Sigmoid colon (tissue), 7 donors: ENCODE measurements around the gene GPC1. TPM values are rescaled to one million over a fixed set of nuclear protein-coding genes. Genes with fewer than 3 reads are reported as not detected.

Source experiments
- DNase-seq: peaks from one replicate; pipeline ENCODE4 v3.0.0-alpha.2; 2019
- H3K27ac ChIP-seq, 4 donors: fragments of 200-600 bp; sonication (generic); one replicate each; pipeline ENCODE4 v1.5.1; 2016 to 2019; ENCODE audit warnings: mild to moderate bottlenecking in 1 of 4
- H3K27me3 ChIP-seq, 3 donors: fragments of 200-600 bp; sonication (generic); one replicate each; pipeline ENCODE4 v1.5.1; 2019; ENCODE audit warnings: mild to moderate bottlenecking in 1 of 3
- H3K36me3 ChIP-seq, 4 donors: fragments of 200-600 bp; sonication (generic); one replicate each; pipeline ENCODE4 v1.5.1; 2016 to 2019
- H3K4me1 ChIP-seq, 4 donors: fragments of 200-600 bp; sonication (generic); one replicate each; pipeline ENCODE4 v1.5.1; 2017 to 2019
- H3K4me3 ChIP-seq, 4 donors: fragments of 200-600 bp; sonication (generic); one replicate each; pipeline ENCODE4 v1.5.1; 2017 to 2019; ENCODE audit warnings: mild to moderate bottlenecking in 2 of 4, moderate library complexity in 1 of 4
- H3K9me3 ChIP-seq, 4 donors: fragments of 200-600 bp in 3 of 4; sonication (generic) in 3 of 4; one replicate each; pipeline versions ENCODE4 v1.5.1 to v1.6.1; 2013 to 2019
- EP300 ChIP-seq, 4 donors: sonication (generic); formaldehyde crosslinking; IDR thresholded peaks; one replicate each; pipeline ENCODE4 v1.6.1; 2017; ENCODE audit warnings: antibody characterized with exemption in 4 of 4
- POLR2A ChIP-seq, 2 donors: fragments of 450-650 bp; IDR thresholded peaks; one replicate each; pipeline ENCODE4 v1.6.1; 2016; ENCODE audit warnings: antibody characterized with exemption in 2 of 2, mild to moderate bottlenecking in 2 of 2, moderate library complexity in 2 of 2
- POLR2AphosphoS5 ChIP-seq, 4 donors: sonication (generic); formaldehyde crosslinking; IDR thresholded peaks; one replicate each; pipeline ENCODE4 v1.6.1; 2017; ENCODE audit warnings: antibody characterized with exemption in 4 of 4
- WGBS, 2 donors: extraction: QIAGEN DNeasy Blood & Tissue Kit; methylation state at CpG; one replicate each; pipeline ENCODE4 v1.1.7; 2013; 5-methylcytosine and 5-hydroxymethylcytosine counted together
- intact Hi-C: fragments of 100-400 bp; cut with DNase I; formaldehyde crosslinking; loops from one replicate; pipeline ENCODE4 v1.15.1; 2023
- polyA plus RNA-seq, 3 donors: library from polyadenylated mRNA; stranded (reverse); fragments of 200-250 nt; gene quantifications; one replicate each; pipeline ENCODE4 v1.2.3, GENCODE V29; 2013
- total RNA-seq, 4 donors: library from RNA; depleted of rRNA; stranded (reverse); fragments of >200 nt; gene quantifications; one replicate each; pipeline ENCODE4 v1.1.0, GENCODE V29; 2016
- TF ChIP-seq, protein P1 (sequence below), 4 experiments: fragments of 450-650 bp in 3 of 4; fragments of 200-600 bp in 1 of 4; IDR thresholded peaks; one replicate each; pipeline ENCODE4 v1.5.1; 2016 to 2019; ENCODE audit warnings: antibody characterized with exemption in 4 of 4, mild to moderate bottlenecking in 3 of 4, moderate library complexity in 2 of 4
- donor health status: healthy with polysubstance abuse.
- donor health status: Bipolar disorder and iron deficiency.
- donor health status: healthy.

Gene GPC1
- total and polyA plus RNA-seq, 7 donors: 3.0 to 30.7 (median 15.8) TPM

DNA sequence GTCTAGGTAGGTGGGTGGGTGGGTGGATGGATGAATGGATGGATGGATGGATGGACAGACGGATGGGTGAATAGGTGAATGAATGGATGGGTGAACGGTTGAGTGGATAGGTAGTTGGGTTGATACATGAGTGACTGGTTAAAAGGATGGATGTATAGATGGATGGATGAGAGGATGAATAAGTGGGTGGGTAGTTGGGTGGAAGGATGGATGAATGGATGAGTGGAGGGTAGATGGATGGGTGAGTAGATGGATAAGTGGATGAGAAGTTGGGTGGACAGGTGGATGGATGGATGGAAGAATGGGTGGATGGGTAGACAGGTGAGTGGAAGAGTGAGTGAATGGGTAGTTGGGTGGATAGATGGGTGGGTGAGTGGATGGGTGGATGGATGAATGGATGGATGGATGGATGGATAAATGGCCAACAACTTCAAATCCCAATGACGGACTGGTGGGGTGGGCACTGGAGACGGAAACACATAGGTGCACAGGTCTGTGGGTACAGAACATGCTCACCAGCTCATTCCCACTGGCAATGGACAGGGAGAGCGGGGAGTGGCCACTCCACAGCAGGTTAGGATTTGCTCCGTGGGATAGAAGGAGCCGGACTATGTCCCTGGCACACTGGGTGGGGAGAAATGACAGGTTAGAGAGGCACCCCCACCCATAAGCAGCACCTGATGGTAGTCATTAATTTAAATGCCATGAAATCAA is 73.5 kb downstream of the GPC1 start:
- no peak overlapping the region for H3K4me3 ChIP-seq
- 97% methylated on average over 7 of the region's 7 CpGs for WGBS, 2 donors
- H3K27ac ChIP-seq: no peak overlapping the region
- intact Hi-C loops: no loop called here
- no peaks in the 10 kb centered on the region for H3K9me3 ChIP-seq
- no peak for DNase-seq
- no peaks in the 10 kb centered on the region for H3K27me3 ChIP-seq
- H3K36me3 ChIP-seq: peaks cover 0 to 3% (median 0%) of the 10 kb centered on the region in 4 donors
- H3K4me1 ChIP-seq: peaks cover 0 to 2% (median 0%) of the 10 kb centered on the region in 4 donors
- no peak for TF ChIP-seq EP300 (IDR thresholded peaks at IDR 0.05)
- TF ChIP-seq, protein P1, sequence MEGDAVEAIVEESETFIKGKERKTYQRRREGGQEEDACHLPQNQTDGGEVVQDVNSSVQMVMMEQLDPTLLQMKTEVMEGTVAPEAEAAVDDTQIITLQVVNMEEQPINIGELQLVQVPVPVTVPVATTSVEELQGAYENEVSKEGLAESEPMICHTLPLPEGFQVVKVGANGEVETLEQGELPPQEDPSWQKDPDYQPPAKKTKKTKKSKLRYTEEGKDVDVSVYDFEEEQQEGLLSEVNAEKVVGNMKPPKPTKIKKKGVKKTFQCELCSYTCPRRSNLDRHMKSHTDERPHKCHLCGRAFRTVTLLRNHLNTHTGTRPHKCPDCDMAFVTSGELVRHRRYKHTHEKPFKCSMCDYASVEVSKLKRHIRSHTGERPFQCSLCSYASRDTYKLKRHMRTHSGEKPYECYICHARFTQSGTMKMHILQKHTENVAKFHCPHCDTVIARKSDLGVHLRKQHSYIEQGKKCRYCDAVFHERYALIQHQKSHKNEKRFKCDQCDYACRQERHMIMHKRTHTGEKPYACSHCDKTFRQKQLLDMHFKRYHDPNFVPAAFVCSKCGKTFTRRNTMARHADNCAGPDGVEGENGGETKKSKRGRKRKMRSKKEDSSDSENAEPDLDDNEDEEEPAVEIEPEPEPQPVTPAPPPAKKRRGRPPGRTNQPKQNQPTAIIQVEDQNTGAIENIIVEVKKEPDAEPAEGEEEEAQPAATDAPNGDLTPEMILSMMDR (IDR thresholded peaks at IDR 0.05): no peak
- no peak for TF ChIP-seq POLR2AphosphoS5 (IDR thresholded peaks at IDR 0.05)
- TF ChIP-seq POLR2A (IDR thresholded peaks at IDR 0.05): no peak

DNA sequence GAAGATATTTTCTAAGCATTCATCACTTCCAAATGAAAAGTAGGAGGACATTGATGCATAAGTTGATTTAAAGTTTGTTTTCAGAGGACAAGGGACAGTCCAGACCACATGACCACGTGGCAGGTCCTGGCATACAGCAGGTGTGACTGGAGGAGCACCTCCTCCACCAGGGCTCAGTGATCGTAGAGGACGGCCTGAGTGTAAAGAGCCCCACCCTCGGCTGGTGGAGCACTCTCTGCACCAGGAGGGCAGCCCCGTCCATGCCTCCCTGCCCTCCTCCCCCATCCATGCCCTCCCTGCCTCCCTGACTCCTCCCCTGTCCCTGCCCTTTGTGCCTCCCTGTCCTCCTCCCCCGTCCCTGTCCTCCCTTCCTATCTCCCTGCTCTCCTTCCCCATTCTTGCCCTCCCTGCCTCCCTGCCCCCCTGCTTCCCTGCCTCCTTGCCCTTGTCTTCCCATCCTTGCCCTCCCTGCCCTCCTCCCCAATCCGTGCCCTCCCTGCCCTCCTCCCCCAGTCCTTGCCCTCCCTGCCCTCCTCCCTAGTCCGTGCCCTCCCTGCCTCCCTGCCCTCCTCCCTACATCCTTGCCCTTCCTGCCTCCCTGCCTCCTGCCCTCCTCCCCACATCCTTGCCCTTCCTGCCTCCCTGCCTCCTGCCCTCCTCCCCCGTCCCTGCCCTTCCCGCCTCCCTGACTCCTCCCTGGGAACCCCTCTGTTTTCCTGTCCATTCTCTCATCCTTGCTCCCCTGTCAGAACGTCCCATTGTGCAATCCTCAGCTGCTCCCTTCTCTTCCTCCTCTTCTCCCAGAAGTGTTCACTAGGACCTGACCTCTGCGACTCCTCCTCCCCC is 74.4 kb downstream of the GPC1 start:
- no peak overlapping the region for H3K27ac ChIP-seq
- no peak overlapping the region for H3K4me3 ChIP-seq
- peaks cover 0 to 3% (median 0%) of the 10 kb centered on the region in 4 donors for H3K36me3 ChIP-seq
- TF ChIP-seq, protein P1 (IDR thresholded peaks at IDR 0.05): no peak
- TF ChIP-seq POLR2A (IDR thresholded peaks at IDR 0.05): no peak
- no peak for DNase-seq
- intact Hi-C loops: no loop called here
- H3K27me3 ChIP-seq: no peaks in the 10 kb centered on the region
- WGBS, 2 donors: 79 to 81% methylated on average over 12 of the region's 12 CpGs
- H3K9me3 ChIP-seq: no peaks in the 10 kb centered on the region
- H3K4me1 ChIP-seq: peaks cover 0 to 4% (median 0%) of the 10 kb centered on the region in 4 donors

DNA sequence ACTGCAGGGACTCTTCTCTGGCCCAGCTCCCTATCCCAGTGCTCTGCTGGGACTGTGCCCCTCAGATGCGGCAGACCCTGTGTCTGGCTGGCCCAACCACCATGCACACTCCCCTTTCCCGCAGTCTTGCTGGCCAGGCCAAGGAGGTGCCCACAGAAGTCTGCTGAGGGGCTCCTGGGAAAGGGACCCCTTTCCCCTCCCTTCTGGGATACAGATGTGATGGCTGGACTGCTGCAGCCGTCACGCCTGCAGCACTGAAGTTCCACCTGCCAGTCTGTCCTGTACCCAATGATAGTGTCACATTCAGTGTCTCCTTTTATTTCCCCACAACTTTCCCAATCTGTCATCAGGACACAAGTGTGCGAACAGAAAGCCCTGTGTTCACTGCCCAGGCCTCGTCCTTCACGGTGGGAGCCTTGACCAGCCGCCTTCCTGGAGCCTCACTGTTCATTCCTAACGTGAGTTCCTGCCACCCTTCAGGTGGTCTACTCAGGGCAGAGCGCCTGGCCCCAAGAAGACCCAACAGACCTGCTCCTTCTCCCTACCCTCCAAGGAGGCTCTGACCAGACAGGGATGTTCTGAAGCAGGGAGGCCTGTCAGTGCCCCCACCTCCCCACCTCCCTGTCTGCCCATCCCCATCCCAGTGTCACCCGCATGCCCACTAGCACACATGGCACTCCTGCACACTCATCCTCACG is 75.2 kb downstream of the GPC1 start:
- peaks cover 0 to 4% (median 0%) of the 10 kb centered on the region in 4 donors for H3K4me1 ChIP-seq
- H3K27ac ChIP-seq: no peak overlapping the region
- H3K9me3 ChIP-seq: no peaks in the 10 kb centered on the region
- H3K4me3 ChIP-seq: no peak overlapping the region
- intact Hi-C loops: no loop called here
- no peak for TF ChIP-seq POLR2A (IDR thresholded peaks at IDR 0.05)
- TF ChIP-seq EP300 (IDR thresholded peaks at IDR 0.05): no peak
- TF ChIP-seq, protein P1 (IDR thresholded peaks at IDR 0.05): no peak
- TF ChIP-seq POLR2AphosphoS5 (IDR thresholded peaks at IDR 0.05): no peak
- peaks cover 0 to 3% (median 0%) of the 10 kb centered on the region in 4 donors for H3K36me3 ChIP-seq
- DNase-seq: no peak
- WGBS, 2 donors: 93 to 95% methylated on average over 12 of the region's 12 CpGs
- H3K27me3 ChIP-seq: no peaks in the 10 kb centered on the region

DNA sequence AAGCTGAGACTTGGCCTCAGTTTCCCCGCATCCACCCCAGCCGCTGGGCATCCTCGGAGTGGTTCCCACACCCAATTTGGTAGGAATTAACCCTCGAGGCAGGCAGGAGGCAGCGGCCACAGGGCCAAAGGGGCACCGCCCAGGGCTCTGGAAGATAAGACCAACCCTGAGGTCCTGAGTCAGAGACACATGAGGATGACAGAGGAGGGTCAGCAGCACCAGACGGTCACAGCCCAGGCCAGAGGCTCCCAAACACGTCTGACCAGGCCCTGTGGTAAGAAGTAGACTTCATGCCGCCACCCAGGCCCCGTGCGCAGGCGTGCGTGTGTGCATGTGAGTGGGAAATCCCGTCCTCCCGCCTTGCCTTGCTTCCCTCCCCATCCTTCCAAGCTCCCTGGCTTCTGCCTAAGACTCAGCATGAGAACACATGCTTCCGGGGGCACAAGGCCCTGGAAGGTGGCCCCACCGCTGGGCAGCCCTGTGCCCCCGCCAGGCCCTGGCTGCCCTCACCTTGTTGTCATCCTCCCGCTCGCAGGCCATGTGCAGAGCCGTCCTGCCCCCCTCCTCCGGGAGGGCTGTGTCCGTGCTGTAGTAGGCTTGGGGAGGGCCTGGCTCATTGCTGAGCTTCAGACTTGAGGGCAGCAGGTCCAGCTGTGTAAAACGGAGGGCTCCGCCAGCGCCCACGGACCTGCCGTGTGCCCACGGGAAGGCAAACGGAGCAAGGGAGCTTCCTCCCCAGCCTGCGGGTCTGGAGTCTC is 76.1 kb downstream of the GPC1 start:
- H3K9me3 ChIP-seq: no peaks in the 10 kb centered on the region
- H3K36me3 ChIP-seq: peaks cover 0 to 3% (median 0%) of the 10 kb centered on the region in 4 donors
- TF ChIP-seq, protein P1 (IDR thresholded peaks at IDR 0.05): no peak
- TF ChIP-seq POLR2A (IDR thresholded peaks at IDR 0.05) (no peak), EP300 (IDR thresholded peaks at IDR 0.05) (no peak), POLR2AphosphoS5 (IDR thresholded peaks at IDR 0.05) (no peak)
- no peak overlapping the region for H3K4me3 ChIP-seq
- H3K27me3 ChIP-seq: no peaks in the 10 kb centered on the region
- intact Hi-C loops: no loop called here
- H3K4me1 ChIP-seq: peaks cover 0 to 4% (median 0%) of the 10 kb centered on the region in 4 donors
- H3K27ac ChIP-seq: no peak overlapping the region
- no peak for DNase-seq
- WGBS, 2 donors: 95 to 97% methylated on average over 31 of the region's 31 CpGs
